Neural cell (in vitro differentiated cells): ENCODE measurements around the gene MSMB. TPM values are rescaled to one million over a fixed set of nuclear protein-coding genes. Genes with fewer than 3 reads are reported as not detected.

Source experiments
- H2AFZ ChIP-seq: fragments of 200-600, 300-800 bp; sonication (generic), shearing (Covaris generic); 2 replicates; pipeline ENCODE4 v1.6.0; 2014; ENCODE audit warnings: low read depth, mild to moderate bottlenecking, antibody characterized with exemption, low read length, moderate library complexity
- H3F3A ChIP-seq: fragments of 200-600 bp; shearing (Covaris generic); 2 replicates; pipeline ENCODE4 v1.6.1; 2016; ENCODE audit warnings: mild to moderate bottlenecking, moderate library complexity, mixed read lengths, antibody characterized with exemption, low read length; ENCODE audit not compliant: insufficient read depth, poor library complexity, severe bottlenecking
- H3K27ac ChIP-seq: fragments of 200-600, 300-800 bp; sonication (generic), shearing (Covaris generic); 2 replicates; pipeline ENCODE4 v1.5.1; 2014; ENCODE audit warnings: mild to moderate bottlenecking, low read length, moderate library complexity
- H3K27me3 ChIP-seq: fragments of 300-800, 200-600 bp; sonication (generic), shearing (Covaris generic); 2 replicates; pipeline ENCODE4 v1.6.0; 2014; ENCODE audit warnings: mild to moderate bottlenecking, low read depth, low read length, moderate library complexity; ENCODE audit not compliant: insufficient read depth
- H3K36me3 ChIP-seq: fragments of 300-800, 200-600 bp; sonication (generic), shearing (Covaris generic); 2 replicates; pipeline ENCODE4 v1.5.1; 2014; ENCODE audit warnings: mild to moderate bottlenecking, antibody characterized with exemption, low read length, moderate library complexity; ENCODE audit not compliant: insufficient read depth
- H3K4me2 ChIP-seq: fragments of 300-800, 200-600 bp; sonication (generic), shearing (Covaris generic); 2 replicates; pipeline ENCODE4 v1.6.0; 2014; ENCODE audit warnings: mild to moderate bottlenecking, low read length
- H3K4me3 ChIP-seq: fragments of 300-800, 200-600 bp; sonication (generic), shearing (Covaris generic); 2 replicates; pipeline ENCODE4 v1.5.1; 2014; ENCODE audit warnings: mild to moderate bottlenecking, low read length, moderate library complexity
- H3K79me2 ChIP-seq: fragments of 200-600 bp; shearing (Covaris generic); replicated peaks from 2 replicates; pipeline ENCODE4 v1.6.0; 2014; ENCODE audit warnings: mild to moderate bottlenecking, low read length, moderate library complexity; ENCODE audit not compliant: insufficient read depth
- H3K9ac ChIP-seq: fragments of 300-800, 200-600 bp; sonication (generic), shearing (Covaris generic); 2 replicates; pipeline ENCODE4 v1.6.1; 2016; ENCODE audit warnings: mild to moderate bottlenecking, low read length, mixed read lengths
- H3K9me2 ChIP-seq: fragments of 200-600 bp; shearing (Covaris generic); 2 replicates; pipeline ENCODE4 v1.6.1; 2016; ENCODE audit warnings: mild to moderate bottlenecking, low read length, mixed read lengths; ENCODE audit not compliant: insufficient read depth
- H3K9me3 ChIP-seq: fragments of 200-600, 300-800 bp; sonication (generic), shearing (Covaris generic); 2 replicates; pipeline ENCODE4 v1.6.1; 2016; ENCODE audit warnings: mild to moderate bottlenecking, mixed run types, low read length, moderate library complexity, mixed read lengths
- H4K20me1 ChIP-seq: fragments of 200-600 bp; shearing (Covaris generic); 2 replicates; pipeline ENCODE4 v1.6.1; 2016; ENCODE audit warnings: mild to moderate bottlenecking, mixed run types; ENCODE audit not compliant: insufficient read depth
- EP300 ChIP-seq: fragments of 450-650 bp; conservative IDR thresholded peaks from 2 replicates; pipeline ENCODE4 v1.6.1; 2014; ENCODE audit warnings: antibody characterized with exemption, mild to moderate bottlenecking, moderate library complexity; ENCODE audit not compliant: poor library complexity, severe bottlenecking
- EZH2 ChIP-seq: fragments of 200-600, 300-800 bp; shearing (Covaris generic), sonication (generic); IDR thresholded peaks from 2 replicates; pipeline ENCODE4 v1.6.1; 2014; ENCODE audit warnings: antibody characterized with exemption, low read length, borderline replicate concordance, mild to moderate bottlenecking; ENCODE audit not compliant: insufficient read depth, poor library complexity, severe bottlenecking
- MXI1 ChIP-seq: fragments of 450-650 bp; conservative IDR thresholded peaks from 2 replicates; pipeline ENCODE4 v1.6.1; 2014; ENCODE audit warnings: antibody characterized with exemption, mild to moderate bottlenecking; ENCODE audit not compliant: poor library complexity, severe bottlenecking
- POLR2AphosphoS5 ChIP-seq: IDR thresholded peaks from 2 replicates; pipeline ENCODE4 v1.6.1; 2012
- RAD21 ChIP-seq: fragments of 450-650 bp; conservative IDR thresholded peaks from 2 replicates; pipeline ENCODE4 v1.6.1; 2014; ENCODE audit warnings: antibody characterized with exemption, mild to moderate bottlenecking, moderate library complexity
- SMC3 ChIP-seq: fragments of 450-650 bp; conservative IDR thresholded peaks from 2 replicates; pipeline ENCODE4 v1.6.1; 2014; ENCODE audit warnings: antibody characterized with exemption, mild to moderate bottlenecking, moderate library complexity; ENCODE audit not compliant: poor library complexity
- TAF1 ChIP-seq: IDR thresholded peaks from 2 replicates; pipeline ENCODE4 v1.6.1; 2012; ENCODE audit warnings: low read depth
- polyA plus RNA-seq: library from polyadenylated mRNA; depleted of rRNA; stranded (reverse); fragments of >200 nt; gene quantifications from 2 replicates; pipeline ENCODE4 v1.2.3, GENCODE V29; 2014
- TF ChIP-seq, protein P1 (sequence below): fragments of 450-650 bp; IDR thresholded peaks from 2 replicates; pipeline ENCODE4 v1.5.1; 2014; ENCODE audit warnings: antibody characterized with exemption, mild to moderate bottlenecking, moderate library complexity; ENCODE audit not compliant: poor library complexity, severe bottlenecking
- TF ChIP-seq, protein P2 (sequence below): IDR thresholded peaks from 2 replicates; pipeline ENCODE4 v1.6.1; 2012; ENCODE audit warnings: borderline replicate concordance

Gene MSMB
- polyA plus RNA-seq, 1 donor from 2014 or later, result not detected

DNA sequence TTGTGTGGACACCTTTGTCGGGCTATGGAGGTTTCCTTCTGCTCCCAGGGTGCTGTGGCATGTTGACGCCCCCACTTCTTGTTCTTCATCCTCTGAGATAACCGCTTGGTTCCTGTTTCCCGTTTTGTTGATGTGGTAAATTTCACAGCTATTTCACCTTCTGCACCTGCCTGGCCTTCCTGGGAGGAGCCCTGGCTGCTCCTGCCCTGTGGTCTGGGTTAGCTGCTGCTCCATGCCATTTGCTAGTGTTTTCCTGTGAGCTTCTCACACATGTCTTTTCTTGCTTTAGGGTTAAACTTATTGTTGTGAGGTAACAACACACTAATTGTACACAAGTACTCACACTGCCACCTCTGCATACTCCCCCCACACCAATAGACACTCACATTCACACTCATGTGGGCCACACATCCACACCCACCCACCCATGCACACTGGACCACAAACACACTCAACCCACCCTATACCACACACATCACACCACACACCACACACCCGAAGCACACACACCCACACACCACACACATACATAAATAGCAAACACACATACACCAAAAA lies 46.5 kb upstream of the MSMB start:
- no peak overlapping the region for H2AFZ ChIP-seq
- H3K9me2 ChIP-seq, result no peaks in the 10 kb centered on the region
- no peaks in the 10 kb centered on the region for H3K79me2 ChIP-seq
- TF ChIP-seq POLR2AphosphoS5 (no peak), MXI1 (no peak), EZH2 (no peak), TAF1 (no peak), EP300 (no peak), SMC3 (no peak), RAD21 (no peak)
- TF ChIP-seq, protein P1, sequence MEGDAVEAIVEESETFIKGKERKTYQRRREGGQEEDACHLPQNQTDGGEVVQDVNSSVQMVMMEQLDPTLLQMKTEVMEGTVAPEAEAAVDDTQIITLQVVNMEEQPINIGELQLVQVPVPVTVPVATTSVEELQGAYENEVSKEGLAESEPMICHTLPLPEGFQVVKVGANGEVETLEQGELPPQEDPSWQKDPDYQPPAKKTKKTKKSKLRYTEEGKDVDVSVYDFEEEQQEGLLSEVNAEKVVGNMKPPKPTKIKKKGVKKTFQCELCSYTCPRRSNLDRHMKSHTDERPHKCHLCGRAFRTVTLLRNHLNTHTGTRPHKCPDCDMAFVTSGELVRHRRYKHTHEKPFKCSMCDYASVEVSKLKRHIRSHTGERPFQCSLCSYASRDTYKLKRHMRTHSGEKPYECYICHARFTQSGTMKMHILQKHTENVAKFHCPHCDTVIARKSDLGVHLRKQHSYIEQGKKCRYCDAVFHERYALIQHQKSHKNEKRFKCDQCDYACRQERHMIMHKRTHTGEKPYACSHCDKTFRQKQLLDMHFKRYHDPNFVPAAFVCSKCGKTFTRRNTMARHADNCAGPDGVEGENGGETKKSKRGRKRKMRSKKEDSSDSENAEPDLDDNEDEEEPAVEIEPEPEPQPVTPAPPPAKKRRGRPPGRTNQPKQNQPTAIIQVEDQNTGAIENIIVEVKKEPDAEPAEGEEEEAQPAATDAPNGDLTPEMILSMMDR, result no peak
- TF ChIP-seq, protein P2, sequence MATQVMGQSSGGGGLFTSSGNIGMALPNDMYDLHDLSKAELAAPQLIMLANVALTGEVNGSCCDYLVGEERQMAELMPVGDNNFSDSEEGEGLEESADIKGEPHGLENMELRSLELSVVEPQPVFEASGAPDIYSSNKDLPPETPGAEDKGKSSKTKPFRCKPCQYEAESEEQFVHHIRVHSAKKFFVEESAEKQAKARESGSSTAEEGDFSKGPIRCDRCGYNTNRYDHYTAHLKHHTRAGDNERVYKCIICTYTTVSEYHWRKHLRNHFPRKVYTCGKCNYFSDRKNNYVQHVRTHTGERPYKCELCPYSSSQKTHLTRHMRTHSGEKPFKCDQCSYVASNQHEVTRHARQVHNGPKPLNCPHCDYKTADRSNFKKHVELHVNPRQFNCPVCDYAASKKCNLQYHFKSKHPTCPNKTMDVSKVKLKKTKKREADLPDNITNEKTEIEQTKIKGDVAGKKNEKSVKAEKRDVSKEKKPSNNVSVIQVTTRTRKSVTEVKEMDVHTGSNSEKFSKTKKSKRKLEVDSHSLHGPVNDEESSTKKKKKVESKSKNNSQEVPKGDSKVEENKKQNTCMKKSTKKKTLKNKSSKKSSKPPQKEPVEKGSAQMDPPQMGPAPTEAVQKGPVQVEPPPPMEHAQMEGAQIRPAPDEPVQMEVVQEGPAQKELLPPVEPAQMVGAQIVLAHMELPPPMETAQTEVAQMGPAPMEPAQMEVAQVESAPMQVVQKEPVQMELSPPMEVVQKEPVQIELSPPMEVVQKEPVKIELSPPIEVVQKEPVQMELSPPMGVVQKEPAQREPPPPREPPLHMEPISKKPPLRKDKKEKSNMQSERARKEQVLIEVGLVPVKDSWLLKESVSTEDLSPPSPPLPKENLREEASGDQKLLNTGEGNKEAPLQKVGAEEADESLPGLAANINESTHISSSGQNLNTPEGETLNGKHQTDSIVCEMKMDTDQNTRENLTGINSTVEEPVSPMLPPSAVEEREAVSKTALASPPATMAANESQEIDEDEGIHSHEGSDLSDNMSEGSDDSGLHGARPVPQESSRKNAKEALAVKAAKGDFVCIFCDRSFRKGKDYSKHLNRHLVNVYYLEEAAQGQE, result no peak
- no peak overlapping the region for H3K27ac ChIP-seq
- H3K4me2 ChIP-seq, result no peak overlapping the region
- no peaks in the 10 kb centered on the region for H3F3A ChIP-seq
- H3K4me3 ChIP-seq, result no peak overlapping the region
- no peaks in the 10 kb centered on the region for H4K20me1 ChIP-seq
- no peaks in the 10 kb centered on the region for H3K9me3 ChIP-seq
- H3K9ac ChIP-seq, result no peak overlapping the region
- H3K36me3 ChIP-seq, result no peaks in the 10 kb centered on the region
- H3K27me3 ChIP-seq, result no peaks in the 10 kb centered on the region

DNA sequence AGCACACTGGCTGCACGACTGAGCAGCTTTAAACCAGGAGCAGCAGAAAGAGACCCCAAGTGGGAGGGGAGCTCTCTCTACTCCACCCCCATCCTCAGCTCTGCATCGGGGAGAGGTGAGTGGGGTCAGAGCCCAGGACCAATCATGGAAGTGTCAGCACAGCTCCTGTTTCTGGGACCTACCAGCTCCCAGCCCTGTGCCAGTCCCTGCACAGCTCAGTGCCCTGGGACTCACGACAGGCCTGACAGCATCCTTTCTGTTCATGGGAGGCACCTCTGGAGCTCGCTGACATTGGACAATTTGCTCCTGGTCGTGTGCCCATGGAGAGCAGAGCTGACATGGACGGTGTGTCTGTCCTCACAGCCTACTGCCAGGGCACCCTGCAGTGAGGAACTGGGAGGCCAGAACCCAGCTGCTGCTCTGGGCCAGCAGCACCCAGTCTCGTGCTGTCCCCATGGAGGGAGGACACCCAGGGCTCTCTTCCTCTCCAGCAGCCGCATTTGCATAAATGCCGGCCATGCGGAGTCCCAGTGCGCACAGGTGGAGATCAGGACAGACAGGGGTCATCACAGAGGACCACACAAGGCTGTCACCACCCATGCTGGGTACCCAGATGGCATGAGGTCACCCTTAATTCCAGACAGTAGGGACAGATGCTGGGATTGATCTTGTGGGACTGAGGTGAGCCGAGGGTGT lies 45.9 kb upstream of the MSMB start:
- no peaks in the 10 kb centered on the region for H3K9me2 ChIP-seq
- TF ChIP-seq MXI1, result no peak
- TF ChIP-seq SMC3, result no peak
- no peak for TF ChIP-seq POLR2AphosphoS5
- no peak for TF ChIP-seq TAF1
- TF ChIP-seq, protein P1, result no peak
- TF ChIP-seq EP300, result no peak
- no peak for TF ChIP-seq RAD21
- no peak overlapping the region for H2AFZ ChIP-seq
- no peaks in the 10 kb centered on the region for H3K27me3 ChIP-seq
- H3K4me3 ChIP-seq, result no peak overlapping the region
- H3K9me3 ChIP-seq, result no peaks in the 10 kb centered on the region
- H3K4me2 ChIP-seq, result no peak overlapping the region
- no peak overlapping the region for H3K9ac ChIP-seq
- no peak overlapping the region for H3K27ac ChIP-seq
- H3K36me3 ChIP-seq, result no peaks in the 10 kb centered on the region
- no peaks in the 10 kb centered on the region for H3K79me2 ChIP-seq
- no peaks in the 10 kb centered on the region for H4K20me1 ChIP-seq
- no peaks in the 10 kb centered on the region for H3F3A ChIP-seq
